HepG2 (cell line): Measurements from ENCODE around the gene LEPROT. TPM values are rescaled to one million over a fixed set of nuclear protein-coding genes. Genes with fewer than 3 reads are reported as not detected.

Experiments used
- ARNT ChIP-seq: fragments of 450-650 bp; IDR thresholded peaks from 2 replicates; pipeline ENCODE4 v1.6.1; 2017
- BCL6 ChIP-seq: IDR thresholded peaks from 2 replicates; pipeline ENCODE4 v1.6.1; 2016; ENCODE audit warnings: missing genetic modification reagents, missing compliant biosample characterization
- CREB1 ChIP-seq, 2 experiments: fragments of 450-650 bp in 1 of 2; IDR thresholded peaks; 2 replicates each; pipeline ENCODE4 v1.6.1; 2016 to 2017; ENCODE audit warnings: control low read depth in 1 of 2, mild to moderate bottlenecking in 1 of 2, missing compliant biosample characterization in 1 of 2, missing genetic modification characterization in 1 of 2
- DNMT3B ChIP-seq: conservative IDR thresholded peaks from 2 replicates; pipeline ENCODE4 v1.6.1; 2016; ENCODE audit warnings: missing biosample characterization, control low read depth
- DPF2 ChIP-seq: sonication (generic); formaldehyde crosslinking; IDR thresholded peaks from 2 replicates; pipeline ENCODE4 v1.4.0; 2020; ENCODE audit warnings: mild to moderate bottlenecking, low read depth, missing genetic modification reagents, borderline replicate concordance
- ELF4 ChIP-seq: sonication (generic); formaldehyde crosslinking; IDR thresholded peaks from 2 replicates; pipeline ENCODE4 v1.5.0; 2020; ENCODE audit warnings: missing genetic modification reagents, mild to moderate bottlenecking, moderate library complexity, borderline replicate concordance
- HDAC1 ChIP-seq: sonication (generic); formaldehyde crosslinking; IDR thresholded peaks from 2 replicates; pipeline ENCODE4 v1.5.1; 2020; ENCODE audit warnings: mild to moderate bottlenecking, missing genetic modification reagents
- KMT2A ChIP-seq: sonication (generic); formaldehyde crosslinking; IDR thresholded peaks from 2 replicates; pipeline ENCODE4 v1.4.0; 2020; ENCODE audit warnings: missing genetic modification reagents
- NCOA5 ChIP-seq: sonication (generic); formaldehyde crosslinking; IDR thresholded peaks from 2 replicates; pipeline ENCODE4 v1.4.0; 2020; ENCODE audit warnings: missing genetic modification reagents
- NFE2L2 ChIP-seq: fragments of 150-350 bp; IDR thresholded peaks from 2 replicates; pipeline ENCODE4 v1.6.1; 2014; ENCODE audit warnings: low read length
- NPAS2 ChIP-seq: sonication (generic); formaldehyde crosslinking; IDR thresholded peaks from 2 replicates; pipeline ENCODE4 v1.8.0; 2022; ENCODE audit warnings: mild to moderate bottlenecking, missing genetic modification reagents, borderline replicate concordance
- RFX1 ChIP-seq: fragments of 450-650 bp; IDR thresholded peaks from 2 replicates; pipeline ENCODE4 v1.6.1; 2017
- RORA ChIP-seq: sonication (generic); formaldehyde crosslinking; IDR thresholded peaks from 2 replicates; pipeline ENCODE4 v1.5.0; 2020; ENCODE audit warnings: mild to moderate bottlenecking, missing genetic modification reagents, moderate library complexity
- SIN3B ChIP-seq: fragments of 150-350 bp; IDR thresholded peaks from 2 replicates; pipeline ENCODE4 v1.6.1; 2014; ENCODE audit warnings: low read length
- SP140L ChIP-seq: sonication (generic); formaldehyde crosslinking; IDR thresholded peaks from 2 replicates; pipeline ENCODE4 v1.4.0; 2020; ENCODE audit warnings: missing genetic modification reagents, borderline replicate concordance
- ZC3H13 ChIP-seq: sonication (generic); formaldehyde crosslinking; IDR thresholded peaks from 2 replicates; pipeline ENCODE4 v1.8.1; 2023; ENCODE audit warnings: mild to moderate bottlenecking, missing genetic modification reagents, moderate library complexity
- ZEB1 ChIP-seq: IDR thresholded peaks from 2 replicates; pipeline ENCODE4 v1.6.1; 2012; ENCODE audit warnings: mild to moderate bottlenecking, low read depth, inconsistent platforms; ENCODE audit not compliant: insufficient replicate concordance
- ZFP1 ChIP-seq: IDR thresholded peaks from 2 replicates; pipeline ENCODE4 v1.6.1; 2016
- ZNF124 ChIP-seq: sonication (generic); formaldehyde crosslinking; IDR thresholded peaks from 2 replicates; pipeline ENCODE4 v1.4.0; 2020; ENCODE audit warnings: missing genetic modification reagents
- ZNF496 ChIP-seq: sonication (generic); formaldehyde crosslinking; IDR thresholded peaks from 2 replicates; pipeline ENCODE4 v1.8.1; 2023; ENCODE audit warnings: mild to moderate bottlenecking, moderate library complexity, missing genetic modification reagents; ENCODE audit not compliant: insufficient replicate concordance
- ZNF598 ChIP-seq: sonication (generic); formaldehyde crosslinking; IDR thresholded peaks from 2 replicates; pipeline ENCODE4 v1.5.1; 2020; ENCODE audit warnings: mild to moderate bottlenecking, missing genetic modification reagents, borderline replicate concordance
- ZNF672 ChIP-seq: sonication (generic); formaldehyde crosslinking; IDR thresholded peaks from 2 replicates; pipeline ENCODE4 v1.8.1; 2022; ENCODE audit warnings: missing genetic modification reagents
- polyA plus RNA-seq, 8 experiments: library from polyadenylated mRNA; depleted of rRNA in 3 of 8; stranded (reverse) in 7 of 8; unstranded in 1 of 8; fragments of >200 nt; fragmentation: Illumina TruSeq in 4 of 8; extraction: Trizol in 4 of 8; gene quantifications; 2 replicates each; pipeline versions ENCODE4 v1.2.1 to v1.2.3, GENCODE V29; 2011 to 2016; ENCODE audit warnings: low read depth in 4 of 8, missing spikeins in 1 of 8, mixed read lengths in 1 of 8; ENCODE audit not compliant: insufficient read depth in 1 of 8
- total RNA-seq, 5 experiments: library from RNA; depleted of rRNA; stranded (reverse); fragments of >200 nt; fragmentation: Illumina TruSeq; extraction: Trizol; gene quantifications; 2 replicates each; pipeline ENCODE4 v1.2.3, GENCODE V29; 2016; ENCODE audit warnings: low read depth in 1 of 5
- TF ChIP-seq, protein P1 (sequence below): sonication (generic); formaldehyde crosslinking; IDR thresholded peaks from 2 replicates; pipeline ENCODE4 v1.8.0; 2022; ENCODE audit warnings: missing genetic modification reagents, low read depth, mild to moderate bottlenecking, borderline replicate concordance
- TF ChIP-seq, protein P2 (sequence below): sonication (generic); formaldehyde crosslinking; IDR thresholded peaks from 2 replicates; pipeline ENCODE4 v1.4.0; 2020; ENCODE audit warnings: missing genetic modification reagents, mild to moderate bottlenecking, borderline replicate concordance
- TF ChIP-seq, protein P3 (sequence below): sonication (generic); formaldehyde crosslinking; IDR thresholded peaks from 2 replicates; pipeline ENCODE4 v1.4.0; 2020; ENCODE audit warnings: missing genetic modification reagents, borderline replicate concordance

Gene LEPROT
- total and polyA plus RNA-seq, 2 of the 13 experiments (the other 11 are each of a cell fraction or from before 2014, with no cell fraction given) = 36.8 to 51.4 TPM

DNA sequence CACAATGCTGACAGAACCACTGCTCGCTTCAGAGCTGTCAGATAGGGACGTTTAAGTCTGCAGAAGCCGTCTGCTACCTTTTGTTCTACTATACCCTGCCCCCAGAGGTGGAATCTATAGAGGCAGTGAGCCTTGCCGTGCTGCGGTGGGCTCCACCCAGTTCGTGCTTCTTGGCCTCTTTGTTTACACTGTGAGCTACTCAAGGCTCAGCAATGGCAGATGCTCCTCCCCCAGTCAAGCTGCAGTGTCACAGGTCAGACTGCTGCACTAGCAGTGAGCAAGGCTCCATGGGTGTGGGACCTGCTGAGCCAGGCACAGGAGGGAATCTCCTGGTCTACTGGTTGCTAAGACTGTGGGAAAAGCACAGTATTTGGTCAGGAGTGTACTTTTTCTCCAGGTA, 47.1 kb downstream of the LEPROT start (continued):
- no peak for TF ChIP-seq RFX1
- TF ChIP-seq, protein P1, sequence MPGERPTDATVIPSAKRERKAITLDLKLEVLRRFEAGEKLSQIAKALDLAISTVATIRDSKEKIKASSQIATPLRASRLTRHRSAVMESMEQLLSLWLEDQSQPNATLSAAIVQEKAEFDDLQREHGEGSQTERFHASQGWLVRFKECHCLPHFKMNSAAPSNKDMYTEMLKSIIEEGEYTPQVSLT (CRISPR knock-in tag) = no peak
- no peak for TF ChIP-seq ZFP1
- no peak for TF ChIP-seq NCOA5 (CRISPR knock-in tag)
- no peak for TF ChIP-seq ELF4 (CRISPR knock-in tag)
- no peak for TF ChIP-seq SIN3B
- peak; percentile 81 for TF ChIP-seq BCL6 (CRISPR knock-in tag)
- no peak for TF ChIP-seq ARNT
- TF ChIP-seq RORA (CRISPR knock-in tag) = no peak
- TF ChIP-seq ZNF124 (CRISPR knock-in tag) = peak; percentile 52; the same call in 1 of the 2 replicates
- no peak for TF ChIP-seq DPF2 (CRISPR knock-in tag)
- no peak for TF ChIP-seq ZC3H13 (CRISPR knock-in tag)
- TF ChIP-seq NPAS2 (CRISPR knock-in tag) = no peak
- TF ChIP-seq NFE2L2 = no peak
- TF ChIP-seq, protein P2, sequence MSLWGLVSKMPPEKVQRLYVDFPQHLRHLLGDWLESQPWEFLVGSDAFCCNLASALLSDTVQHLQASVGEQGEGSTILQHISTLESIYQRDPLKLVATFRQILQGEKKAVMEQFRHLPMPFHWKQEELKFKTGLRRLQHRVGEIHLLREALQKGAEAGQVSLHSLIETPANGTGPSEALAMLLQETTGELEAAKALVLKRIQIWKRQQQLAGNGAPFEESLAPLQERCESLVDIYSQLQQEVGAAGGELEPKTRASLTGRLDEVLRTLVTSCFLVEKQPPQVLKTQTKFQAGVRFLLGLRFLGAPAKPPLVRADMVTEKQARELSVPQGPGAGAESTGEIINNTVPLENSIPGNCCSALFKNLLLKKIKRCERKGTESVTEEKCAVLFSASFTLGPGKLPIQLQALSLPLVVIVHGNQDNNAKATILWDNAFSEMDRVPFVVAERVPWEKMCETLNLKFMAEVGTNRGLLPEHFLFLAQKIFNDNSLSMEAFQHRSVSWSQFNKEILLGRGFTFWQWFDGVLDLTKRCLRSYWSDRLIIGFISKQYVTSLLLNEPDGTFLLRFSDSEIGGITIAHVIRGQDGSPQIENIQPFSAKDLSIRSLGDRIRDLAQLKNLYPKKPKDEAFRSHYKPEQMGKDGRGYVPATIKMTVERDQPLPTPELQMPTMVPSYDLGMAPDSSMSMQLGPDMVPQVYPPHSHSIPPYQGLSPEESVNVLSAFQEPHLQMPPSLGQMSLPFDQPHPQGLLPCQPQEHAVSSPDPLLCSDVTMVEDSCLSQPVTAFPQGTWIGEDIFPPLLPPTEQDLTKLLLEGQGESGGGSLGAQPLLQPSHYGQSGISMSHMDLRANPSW (CRISPR knock-in tag) = no peak
- peak; percentile 46 for TF ChIP-seq KMT2A (CRISPR knock-in tag)
- peak; percentile 95 for TF ChIP-seq HDAC1 (CRISPR knock-in tag)
- TF ChIP-seq SP140L = no peak
- no peak for TF ChIP-seq DNMT3B (CRISPR knock-in tag)
- TF ChIP-seq ZNF598 = peak; percentile 49; the same call in 1 of the 2 replicates
- no peak for TF ChIP-seq CREB1 (IDR thresholded peaks at IDR 0.05)
- peak; percentile 39; the same call in 1 of the 2 replicates for TF ChIP-seq CREB1 (CRISPR knock-in tag; IDR thresholded peaks at IDR 0.05)
- TF ChIP-seq, protein P3, sequence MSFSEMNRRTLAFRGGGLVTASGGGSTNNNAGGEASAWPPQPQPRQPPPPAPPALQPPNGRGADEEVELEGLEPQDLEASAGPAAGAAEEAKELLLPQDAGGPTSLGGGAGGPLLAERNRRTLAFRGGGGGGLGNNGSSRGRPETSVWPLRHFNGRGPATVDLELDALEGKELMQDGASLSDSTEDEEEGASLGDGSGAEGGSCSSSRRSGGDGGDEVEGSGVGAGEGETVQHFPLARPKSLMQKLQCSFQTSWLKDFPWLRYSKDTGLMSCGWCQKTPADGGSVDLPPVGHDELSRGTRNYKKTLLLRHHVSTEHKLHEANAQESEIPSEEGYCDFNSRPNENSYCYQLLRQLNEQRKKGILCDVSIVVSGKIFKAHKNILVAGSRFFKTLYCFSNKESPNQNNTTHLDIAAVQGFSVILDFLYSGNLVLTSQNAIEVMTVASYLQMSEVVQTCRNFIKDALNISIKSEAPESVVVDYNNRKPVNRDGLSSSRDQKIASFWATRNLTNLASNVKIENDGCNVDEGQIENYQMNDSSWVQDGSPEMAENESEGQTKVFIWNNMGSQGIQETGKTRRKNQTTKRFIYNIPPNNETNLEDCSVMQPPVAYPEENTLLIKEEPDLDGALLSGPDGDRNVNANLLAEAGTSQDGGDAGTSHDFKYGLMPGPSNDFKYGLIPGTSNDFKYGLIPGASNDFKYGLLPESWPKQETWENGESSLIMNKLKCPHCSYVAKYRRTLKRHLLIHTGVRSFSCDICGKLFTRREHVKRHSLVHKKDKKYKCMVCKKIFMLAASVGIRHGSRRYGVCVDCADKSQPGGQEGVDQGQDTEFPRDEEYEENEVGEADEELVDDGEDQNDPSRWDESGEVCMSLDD (CRISPR knock-in tag) = no peak
- TF ChIP-seq ZNF672 (CRISPR knock-in tag) = no peak
- no peak for TF ChIP-seq ZEB1
- TF ChIP-seq ZNF496 (CRISPR knock-in tag) = no peak
